Stimulated activated CD4-positive, alpha-beta T cell treated with anti-CD3 and anti-CD28 coated beads, Interleukin-4, amount 100 ng/mL, for 1 hour (primary cell): Measurements from ENCODE around the gene DCST2.

Experiments used
- DNase-seq: peaks from one replicate; pipeline ENCODE4 v3.0.0-alpha.2; 2020

Gene DCST2

DNA sequence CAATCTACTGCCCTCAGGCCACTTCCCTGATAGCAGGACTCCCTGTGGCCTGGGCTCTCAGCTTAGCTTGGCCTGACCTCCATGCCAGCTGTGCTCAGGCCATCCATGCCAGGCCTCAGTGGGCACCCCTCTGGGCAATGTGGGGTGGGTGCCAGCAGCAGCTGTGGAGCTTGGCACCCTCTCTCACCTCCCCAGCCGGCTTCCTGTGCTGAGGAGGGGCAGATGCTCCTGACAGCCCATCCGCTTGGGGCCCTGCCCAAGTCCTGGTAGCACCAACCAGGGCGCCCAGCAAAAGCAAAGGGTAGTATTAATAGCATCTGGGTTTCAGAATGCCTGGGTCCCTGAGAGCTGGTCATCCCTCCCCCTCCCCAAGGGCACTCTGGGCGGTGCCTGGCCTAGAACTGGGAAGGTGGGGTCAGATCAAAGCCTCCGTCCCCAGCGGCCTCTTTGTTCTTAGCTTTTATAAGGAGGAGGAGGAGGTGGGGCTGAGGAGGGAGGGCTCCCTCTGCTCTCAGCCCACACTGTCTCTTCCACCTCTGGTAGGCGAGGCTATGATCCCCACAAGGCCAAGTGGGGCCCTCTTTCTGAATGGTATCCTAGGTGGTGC, 36.1 kb upstream of the DCST2 start:
- DNase-seq: no peak

DNA sequence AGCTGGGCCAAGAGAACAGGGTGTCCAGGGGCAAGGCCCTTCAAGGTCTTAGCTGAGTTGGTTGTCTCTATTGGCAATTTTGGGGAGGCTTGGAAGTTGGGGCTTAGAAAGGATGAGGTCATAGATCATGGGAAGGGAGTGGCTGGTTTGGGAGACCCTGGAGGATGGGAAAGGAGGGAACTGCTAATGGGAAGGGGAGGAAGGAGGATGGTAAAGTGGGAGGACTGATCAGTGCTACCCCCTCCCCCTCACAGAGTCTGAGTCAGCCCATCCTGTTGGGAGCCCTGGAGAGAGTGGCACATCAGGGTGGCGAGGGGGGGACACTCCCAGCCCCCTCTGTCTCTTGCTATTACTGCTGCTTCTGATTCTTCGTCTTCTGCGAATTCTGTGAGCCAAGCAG, 35.0 kb upstream of the DCST2 start:
- DNase-seq: no peak

GRCh38 chr1:155066777-155067176, 33.2 kb upstream of the DCST2 start:
- DNase-seq: no peak

- no peak for DNase-seq
Measured at GRCh38 chr1:155064832-155065429, 31.4 kb upstream of the DCST2 start.

- peak; percentile 22 for DNase-seq
Measured at GRCh38 chr1:155064111-155064831, 30.7 kb upstream of the DCST2 start.

DNA sequence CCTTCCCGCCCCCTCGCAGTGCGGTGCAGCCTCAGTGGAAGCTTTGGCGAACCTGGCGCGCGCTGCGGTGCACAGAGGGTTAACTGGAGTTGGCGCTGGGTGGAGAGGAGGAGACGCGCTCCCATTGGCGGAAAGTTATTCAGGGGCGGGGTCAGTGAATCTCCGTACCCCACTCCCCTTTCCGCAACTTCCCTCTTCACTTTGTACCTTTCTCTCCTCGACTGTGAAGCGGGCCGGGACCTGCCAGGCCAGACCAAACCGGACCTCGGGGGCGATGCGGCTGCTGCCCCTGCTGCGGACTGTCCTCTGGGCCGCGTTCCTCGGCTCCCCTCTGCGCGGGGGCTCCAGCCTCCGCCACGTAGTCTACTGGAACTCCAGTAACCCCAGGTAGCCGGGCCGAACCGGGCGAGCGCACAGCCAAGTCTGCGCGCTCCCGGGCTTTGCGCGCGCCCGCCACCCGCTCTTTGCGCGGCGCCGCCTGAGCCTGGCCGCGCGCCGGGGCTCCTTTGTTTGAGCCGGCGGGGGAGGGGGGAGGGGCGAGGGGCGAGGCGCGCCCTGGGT, 30.0 kb upstream of the DCST2 start, which contains the start of gene EFNA4:
EFNA4 (plus strand) TSS at position 191 of the 561 bp plus-strand sequence; CDS start at position 275, 84 bp downstream.
- peak; percentile 85 for DNase-seq

DNA sequence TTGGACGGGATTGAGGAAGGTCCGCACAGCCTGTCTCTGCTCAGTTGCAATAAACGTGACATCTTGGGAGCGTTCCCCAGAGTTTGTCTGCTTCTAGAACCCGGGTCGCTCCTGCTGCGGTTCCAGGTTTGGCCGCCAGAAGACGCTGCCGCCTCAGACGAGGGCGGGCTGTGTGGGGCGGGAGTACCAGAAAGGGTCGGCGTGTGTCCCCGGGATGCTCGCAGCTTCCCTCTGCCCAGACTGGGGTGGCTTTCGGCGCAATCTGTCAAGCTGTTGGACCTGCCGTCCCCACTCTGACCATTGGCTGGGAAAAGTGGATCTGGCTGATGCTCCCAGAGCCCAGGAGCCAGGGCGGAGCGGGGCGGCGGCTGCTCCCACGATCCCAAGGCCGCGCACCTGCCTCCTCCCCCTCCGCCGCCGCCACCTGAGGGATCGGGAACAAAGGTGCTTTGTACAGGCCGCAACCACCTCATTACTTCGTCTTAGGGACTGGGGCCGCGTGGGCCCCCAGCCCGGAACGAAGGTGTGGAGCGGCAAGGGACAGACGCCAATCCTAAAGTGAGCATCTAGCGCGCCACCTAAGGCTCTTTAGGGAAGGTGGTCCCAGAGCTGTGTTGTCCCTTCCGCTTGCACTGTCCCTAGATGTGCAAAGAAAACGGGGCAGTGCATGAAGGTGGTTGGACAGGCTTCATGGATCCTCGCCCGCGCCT, 29.3 kb upstream of the DCST2 start:
- DNase-seq: peak; percentile 80

- DNase-seq: no peak
Measured at GRCh38 chr1:155062151-155062686, 28.6 kb upstream of the DCST2 start.

GRCh38 chr1:155061381-155062150, 28.0 kb upstream of the DCST2 start:
- peak; percentile 95 for DNase-seq

DNA sequence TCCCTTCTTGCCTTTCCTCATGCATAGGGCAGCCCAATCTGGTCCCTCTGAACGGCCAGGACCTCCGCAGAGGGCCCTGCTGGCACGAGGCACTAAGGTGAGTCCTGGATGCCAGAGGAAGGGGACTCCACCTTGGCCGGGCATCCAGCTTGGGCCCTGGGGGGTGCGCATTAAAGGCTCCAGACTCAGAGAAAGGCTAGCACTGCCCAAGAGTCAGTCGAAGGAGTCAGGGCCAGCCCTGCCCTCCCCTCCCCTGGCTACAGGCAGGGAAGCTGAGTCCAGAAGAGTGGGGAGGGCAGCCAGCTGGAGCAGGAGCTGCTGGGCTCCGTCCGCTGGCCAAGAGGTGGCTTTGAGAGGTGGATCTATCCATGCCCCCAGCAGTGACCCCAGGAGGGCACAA, 27.2 kb upstream of the DCST2 start:
- no peak for DNase-seq

- DNase-seq: no peak
Measured at GRCh38 chr1:155057788-155058211, 24.2 kb upstream of the DCST2 start.

GRCh38 chr1:155057104-155057503, 23.5 kb upstream of the DCST2 start:
- DNase-seq: no peak

DNA sequence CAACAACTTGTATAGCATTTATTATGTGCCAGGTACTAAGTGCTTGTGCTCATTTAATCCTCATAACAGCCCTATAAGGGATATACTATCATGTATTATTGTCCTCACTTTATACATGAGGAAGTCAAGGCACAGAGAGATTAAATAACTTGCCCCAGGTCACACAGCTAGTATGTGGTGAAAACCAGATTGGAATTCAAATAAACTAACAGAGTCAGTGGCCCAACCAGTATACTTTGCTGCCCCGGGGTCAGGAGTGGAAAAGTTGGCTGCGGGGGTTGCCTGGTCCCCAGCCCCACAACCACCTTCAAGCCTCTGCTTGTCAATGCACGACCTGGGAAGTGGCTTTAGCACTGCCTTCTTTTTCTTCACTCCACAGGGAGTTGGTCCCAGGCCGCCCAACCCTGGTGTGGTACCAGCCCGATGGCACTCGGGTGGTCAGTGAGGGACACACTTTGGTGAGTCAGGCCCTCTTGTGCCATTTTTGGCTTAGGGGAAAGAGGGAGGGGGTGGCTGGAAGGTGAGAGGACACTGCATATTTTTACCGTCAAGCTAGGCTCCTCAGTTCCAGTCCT, 20.0 kb upstream of the DCST2 start:
- DNase-seq: no peak

GRCh38 chr1:155052439-155053395, 19.1 kb upstream of the DCST2 start:
- peak; percentile 22 for DNase-seq

GRCh38 chr1:155051777-155052398, 18.3 kb upstream of the DCST2 start:
- DNase-seq: peak; percentile 46

- peak; percentile 18 for DNase-seq
Measured at GRCh38 chr1:155051342-155051776, 17.8 kb upstream of the DCST2 start.

GRCh38 chr1:155050560-155051341, 17.2 kb upstream of the DCST2 start, which contains the start of gene ADAM15:
Gene ADAM15 (plus strand): TSS chr1:155051316. CDS start chr1:155051387, 71 bp downstream.
- peak; percentile 81 for DNase-seq

GRCh38 chr1:155049651-155050559, 16.3 kb upstream of the DCST2 start:
- DNase-seq: no peak
